ENCODE data around the gene CD300LB. TPM values are rescaled to one million over a fixed set of nuclear protein-coding genes. Genes with fewer than 3 reads are reported as not detected.
A peak's percentile ranks its signal among the peaks of the same experiment; 100 is the strongest.

The CD300LB gene
- polyA plus RNA-seq, 2 of the 4 experiments (the other 2 are of a cell fraction) = not detected

GRCh38 chr17:74499992-74500391 is 31.3 kb downstream of the CD300LB start:
- WGBS (ENCODE audit: missing lambda C conversion rate) = 65% methylated on average over 3 of the region's 3 CpGs

GRCh38 chr17:74497471-74497870 is 33.8 kb downstream of the CD300LB start:
- H3K4me2 ChIP-seq = no peak overlapping the region
- WGBS (ENCODE audit: missing lambda C conversion rate) = 50% methylated on average over 5 of the region's 5 CpGs
- FAIRE-seq (no peak), ATAC-seq (no peak), DNase-seq (ENCODE audit: low read depth in 1 of 2, low spot score in 1 of 2) (no peak)
- H3K4me1 ChIP-seq = no peaks in the 10 kb centered on the region
- CTCF ChIA-PET = interaction anchor here (0.7 to 13.2 kb wide), 10 partner anchors 9 to 276 kb away, joined by 3 to 138 read pairs (median 4); partner anchors contain the start of gene GPR142
- TF ChIP-seq ZC3H11A (IDR thresholded peaks at IDR 0.05) (no peak), HOXB13 (CRISPR knock-in tag; IDR thresholded peaks at IDR 0.05; ENCODE audit: low read depth) (no peak), TP53 (CRISPR knock-in tag; IDR thresholded peaks at IDR 0.05) (no peak), NFE2L2 (conservative IDR thresholded peaks at IDR 0.05; ENCODE audit: low read length) (no peak)
- POLR2A ChIA-PET = interaction anchor here (0.6 kb wide), 1 partner anchor 560 kb away, joined by 4 read pairs; no protein-coding TSS in a partner anchor
- no peak overlapping the region for H3K4me3 ChIP-seq
- H3K9me3 ChIP-seq = no peaks in the 10 kb centered on the region
- no peak overlapping the region for H3K27ac ChIP-seq

More at GRCh38 chr17:74499992-74500391, 31.3 kb downstream of the CD300LB start:
- Histone ChIP-seq H3K4me3 (no peak overlapping the region), H3K27ac (no peak overlapping the region), H3K4me1 (no peaks in the 10 kb centered on the region), H3K9me3 (no peaks in the 10 kb centered on the region), H3K4me2 (no peak overlapping the region)
- ChIA-PET CTCF (interaction anchor here (0.9 to 13.2 kb wide), 10 partner anchors 8 to 132 kb away, joined by 3 to 138 read pairs (median 6); partner anchors contain the start of gene GPR142), POLR2A (no interaction called here)
- FAIRE-seq = no peak
- peak in 1 of 2 experiments; percentile 39; a peak in 1 of 6 replicates for ATAC-seq
- TF ChIP-seq CHD4 (IDR thresholded peaks at IDR 0.05; ENCODE audit: borderline replicate concordance) (no peak), RNF2 (IDR thresholded peaks at IDR 0.05; ENCODE audit: borderline replicate concordance, low read depth) (no peak)
- no peak for DNase-seq (ENCODE audit: low read depth in 1 of 2, low spot score in 1 of 2)

- CTCF ChIA-PET = interaction anchor here (0.6 to 13.2 kb wide), 32 partner anchors 9 to 1688 kb away, joined by 3 to 138 read pairs (median 4); partner anchors contain the start of gene GPR142
- H3K27ac ChIP-seq = no peak overlapping the region
- DNase-seq (ENCODE audit: low read depth in 1 of 2, low spot score in 1 of 2) = peak; percentile 75 to 86
- peak; percentile 97 to 98 for ATAC-seq
- 33% methylated on average over 11 of the region's 11 CpGs for WGBS (ENCODE audit: missing lambda C conversion rate)
- no peak overlapping the region for H3K4me3 ChIP-seq
- POLR2A ChIA-PET = no interaction called here
- H3K4me2 ChIP-seq = no peak overlapping the region
- TF ChIP-seq SREBF2 (IDR thresholded peaks at IDR 0.05) (no peak), CHD2 (IDR thresholded peaks at IDR 0.05; ENCODE audit: low read length, partially characterized antibody) (no peak), POLR2A (IDR thresholded peaks at IDR 0.05; ENCODE audit: low read length) (no peak), FOSL2 (IDR thresholded peaks at IDR 0.05) (no peak), FOSL2 (CRISPR knock-in tag; IDR thresholded peaks at IDR 0.05) (peak; percentile 33; the same call in 1 of the 2 replicates), REST (IDR thresholded peaks at IDR 0.05) (no peak), USF2 (IDR thresholded peaks at IDR 0.05) (no peak), RARB (CRISPR knock-in tag; IDR thresholded peaks at IDR 0.05) (no peak), ZC3H11A (IDR thresholded peaks at IDR 0.05) (no peak), EHF (CRISPR knock-in tag; IDR thresholded peaks at IDR 0.05) (no peak), NR3C1 (IDR thresholded peaks at IDR 0.05) (no peak), RAD21 (conservative IDR thresholded peaks at IDR 0.05 in 1 of 2, IDR thresholded peaks at IDR 0.05 in 1 of 2) (peak; percentile 92 to 97), EP300 (IDR thresholded peaks at IDR 0.05) (no peak), CTCF (IDR thresholded peaks at IDR 0.05) (peak; percentile 90), CBX2 (IDR thresholded peaks at IDR 0.05; ENCODE audit: borderline replicate concordance, low read depth) (no peak), ZNF302 (CRISPR knock-in tag; IDR thresholded peaks at IDR 0.05) (no peak), ELK1 (IDR thresholded peaks at IDR 0.05; ENCODE audit: low read depth, low read length) (no peak), FOSB (CRISPR knock-in tag; IDR thresholded peaks at IDR 0.05) (no peak), SMC3 (IDR thresholded peaks at IDR 0.05) (peak; percentile 90), PBX3 (IDR thresholded peaks at IDR 0.05) (no peak)
- FAIRE-seq = peak; percentile 100
- no peaks in the 10 kb centered on the region for H3K4me1 ChIP-seq
- no peaks in the 10 kb centered on the region for H3K9me3 ChIP-seq
These were observed 37.9 kb downstream of the CD300LB start for GRCh38 chr17:74493331-74493833.

All from A549 (cell line).